Mucosa of descending colon (tissue), 3 donors: ENCODE measurements around the gene ANO10. TPM values are rescaled to one million over a fixed set of nuclear protein-coding genes. Genes with fewer than 3 reads are reported as not detected.
A peak's percentile ranks its signal among the peaks of the same experiment; 100 is the strongest.

ENCODE experiments used
- ATAC-seq: fragments of 200-7000 bp; cut with Tn5 transposase; one replicate; pipeline ENCODE4 v1.9.1; 2020; ENCODE audit warnings: mild to moderate bottlenecking, moderate library complexity
- DNase-seq, 3 donors: peaks; one replicate each; pipeline ENCODE4 v3.0.0-alpha.2; 2020
- H3K36me3 ChIP-seq: fragments of 200-600 bp; one replicate; pipeline ENCODE4 v1.8.0; 2021; ENCODE audit warnings: low read depth, mild to moderate bottlenecking
- H3K4me1 ChIP-seq: fragments of 200-600 bp; one replicate; pipeline ENCODE4 v1.8.0; 2021; ENCODE audit warnings: low read depth, mild to moderate bottlenecking
- H3K4me3 ChIP-seq: fragments of 200-600 bp; one replicate; pipeline ENCODE4 v1.8.0; 2021; ENCODE audit warnings: mild to moderate bottlenecking
- H3K9me3 ChIP-seq: fragments of 200-600 bp; one replicate; pipeline ENCODE4 v1.8.0; 2021; ENCODE audit warnings: mild to moderate bottlenecking
- CTCF ChIP-seq: fragments of 200-600 bp; IDR thresholded peaks from one replicate; pipeline ENCODE4 v1.8.0; 2022; ENCODE audit warnings: antibody characterized with exemption, mild to moderate bottlenecking
- intact Hi-C, 2 donors: fragments of 100-400 bp; cut with DNase I in 1 of 2; cut with micrococcal nuclease in 1 of 2; formaldehyde crosslinking; loops; one replicate each; pipeline versions ENCODE4 v1.11.0 to v1.11.1; 2022; cut with DNase I, micrococcal nuclease
- total RNA-seq, 3 donors: library from RNA; stranded (reverse); fragmentation: NEBNext Ultra II Directional in 2 of 3; extraction: Animal tissue kit (Norgen Biotek cat#: 25700) in 2 of 3; gene quantifications; one replicate each; pipeline versions ENCODE4 v1.2.1 to v1.2.4, GENCODE V29; 2021 to 2023
- donor health status: DM: no; HTN: no; CAD: no; lungs with moderate emphysema.
- donor health status: DM: no; HTN: no; CAD: no.
- donor health status: DM: no; HTN: yes; CAD: no.

The ANO10 gene
- total RNA-seq, 3 donors from 2014 or later = 46.6 to 100.0 (median 64.1) TPM

- no peak for DNase-seq
- no peaks in the 10 kb centered on the region for H3K4me1 ChIP-seq
- TF ChIP-seq CTCF = no peak
- ATAC-seq = no peak
- H3K9me3 ChIP-seq = peaks cover 5% of the 10 kb centered on the region
- H3K36me3 ChIP-seq = no peaks in the 10 kb centered on the region
- H3K4me3 ChIP-seq = no peak overlapping the region
- intact Hi-C loops = no loop called here
These were observed 94.9 kb downstream of the ANO10 start for GRCh38 chr3:43526956-43527355.

- no peak for ATAC-seq
- H3K4me3 ChIP-seq = no peak overlapping the region
- no peak for TF ChIP-seq CTCF
These were observed 95.7 kb downstream of the ANO10 start for GRCh38 chr3:43525941-43526607.

GRCh38 chr3:43525386-43525785 is 96.4 kb downstream of the ANO10 start:
- H3K36me3 ChIP-seq = no peaks in the 10 kb centered on the region
- H3K4me1 ChIP-seq = no peaks in the 10 kb centered on the region
- H3K9me3 ChIP-seq = peaks cover 5% of the 10 kb centered on the region
- no peak for ATAC-seq
- no peak for DNase-seq
- H3K4me3 ChIP-seq = no peak overlapping the region
- intact Hi-C loops = no loop called here
- no peak for TF ChIP-seq CTCF

More at GRCh38 chr3:43525941-43526607, 95.7 kb downstream of the ANO10 start:
- no peak for DNase-seq
- H3K36me3 ChIP-seq = no peaks in the 10 kb centered on the region
- peaks cover 5% of the 10 kb centered on the region for H3K9me3 ChIP-seq
- intact Hi-C loops = no loop called here
- no peaks in the 10 kb centered on the region for H3K4me1 ChIP-seq

DNA sequence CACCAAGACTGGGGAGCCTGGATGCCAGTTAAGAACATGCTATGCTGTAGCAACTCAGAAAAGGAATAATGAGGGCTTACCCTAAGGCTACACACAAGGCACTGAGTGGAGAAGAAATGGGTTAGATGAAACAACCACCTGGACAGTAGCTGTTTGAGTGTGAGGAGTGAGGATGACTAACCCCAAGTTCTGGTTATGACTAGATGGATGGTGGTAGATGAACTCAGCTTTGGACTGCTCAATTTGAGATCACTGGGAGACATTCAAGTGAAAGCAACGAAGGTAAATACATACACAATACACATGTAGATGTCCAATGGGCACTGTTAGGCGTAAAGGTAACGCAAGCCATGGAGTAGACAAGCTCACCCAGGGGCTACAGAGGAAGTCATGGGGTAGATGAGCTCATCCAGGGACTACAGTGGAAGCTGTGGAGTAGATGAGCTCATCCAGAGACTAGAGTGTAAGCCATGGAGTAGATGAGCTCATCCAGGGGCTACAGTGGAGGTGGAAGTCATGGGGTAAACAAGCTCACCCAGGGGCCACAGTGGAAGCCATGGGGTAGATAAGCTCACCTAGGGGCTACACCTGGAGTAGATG is 98.3 kb downstream of the ANO10 start:
- no peaks in the 10 kb centered on the region for H3K4me1 ChIP-seq
- intact Hi-C loops = no loop called here
- no peak for TF ChIP-seq CTCF
- peaks cover 14% of the 10 kb centered on the region for H3K9me3 ChIP-seq
- H3K36me3 ChIP-seq = no peaks in the 10 kb centered on the region
- no peak overlapping the region for H3K4me3 ChIP-seq
- ATAC-seq = no peak
- DNase-seq = no peak

- H3K4me3 ChIP-seq = no peak overlapping the region
- no peak for TF ChIP-seq CTCF
- H3K4me1 ChIP-seq = no peaks in the 10 kb centered on the region
- H3K9me3 ChIP-seq = peaks cover 15% of the 10 kb centered on the region
- H3K36me3 ChIP-seq = no peaks in the 10 kb centered on the region
- DNase-seq = no peak
- ATAC-seq = peak; percentile 42
- intact Hi-C loops = no loop called here
These were observed 99.0 kb downstream of the ANO10 start for GRCh38 chr3:43522727-43523362.
